KMS-11 (cell line): ENCODE data around the gene KRTAP21-1.

Experiments
- H2AFZ ChIP-seq: fragments of 200-600 bp; sonication (generic); 2 replicates; pipeline ENCODE4 v1.6.1; 2016; ENCODE audit warnings: antibody characterized with exemption, mixed run types, low read depth
- H3K27ac ChIP-seq: fragments of 200-600 bp; sonication (generic); 2 replicates; pipeline ENCODE4 v1.6.1; 2016; ENCODE audit warnings: mild to moderate bottlenecking, mixed run types
- H3K27me3 ChIP-seq: fragments of 200-600 bp; sonication (generic); 2 replicates; pipeline ENCODE4 v1.6.1; 2017; ENCODE audit warnings: mild to moderate bottlenecking, low read depth, mixed run types, moderate library complexity; ENCODE audit not compliant: insufficient read depth
- H3K36me3 ChIP-seq: fragments of 200-600 bp; sonication (generic); 2 replicates; pipeline ENCODE4 v1.6.1; 2017; ENCODE audit warnings: mild to moderate bottlenecking, mixed run types; ENCODE audit not compliant: insufficient read depth
- H3K4me1 ChIP-seq: fragments of 200-600 bp; sonication (generic); 2 replicates; pipeline ENCODE4 v1.6.1; 2016; ENCODE audit warnings: mild to moderate bottlenecking, low read depth, mixed run types; ENCODE audit not compliant: poor library complexity, severe bottlenecking
- H3K4me2 ChIP-seq: fragments of 200-600 bp; sonication (generic); 2 replicates; pipeline ENCODE4 v1.7.0; 2016; ENCODE audit warnings: mild to moderate bottlenecking, mixed run types
- H3K4me3 ChIP-seq: fragments of 200-600 bp; sonication (generic); IDR thresholded peaks from 2 replicates; pipeline ENCODE4 v1.6.1; 2017; ENCODE audit warnings: low read depth, low read length, mixed read lengths; ENCODE audit not compliant: insufficient read depth
- H3K79me2 ChIP-seq: fragments of 200-600 bp; sonication (generic); 2 replicates; pipeline ENCODE4 v1.6.1; 2016; ENCODE audit warnings: low read depth, mixed run types; ENCODE audit not compliant: insufficient read depth
- H3K9ac ChIP-seq: fragments of 200-600 bp; sonication (generic); 2 replicates; pipeline ENCODE4 v1.6.1; 2016; ENCODE audit warnings: mild to moderate bottlenecking, mixed run types
- H4K20me1 ChIP-seq: fragments of 200-600 bp; sonication (generic); 2 replicates; pipeline ENCODE4 v1.6.1; 2016; ENCODE audit warnings: mild to moderate bottlenecking, mixed run types; ENCODE audit not compliant: insufficient read depth
- TF ChIP-seq, protein P1 (sequence below): fragments of 200-600 bp; sonication (generic); conservative IDR thresholded peaks from 2 replicates; pipeline ENCODE4 v1.6.1; 2017; ENCODE audit warnings: low read depth, mild to moderate bottlenecking, antibody characterized with exemption, low read length, moderate library complexity, mixed read lengths

Gene KRTAP21-1

GRCh38 chr21:30760776-30761175 is 5.5 kb upstream of the KRTAP21-1 start:
- H3K4me1 ChIP-seq = no peaks in the 10 kb centered on the region
- H3K4me3 ChIP-seq = no peak overlapping the region
- H3K36me3 ChIP-seq = no peaks in the 10 kb centered on the region
- no peaks in the 10 kb centered on the region for H3K27me3 ChIP-seq
- no peak overlapping the region for H3K9ac ChIP-seq
- H4K20me1 ChIP-seq = no peaks in the 10 kb centered on the region
- TF ChIP-seq, protein P1, sequence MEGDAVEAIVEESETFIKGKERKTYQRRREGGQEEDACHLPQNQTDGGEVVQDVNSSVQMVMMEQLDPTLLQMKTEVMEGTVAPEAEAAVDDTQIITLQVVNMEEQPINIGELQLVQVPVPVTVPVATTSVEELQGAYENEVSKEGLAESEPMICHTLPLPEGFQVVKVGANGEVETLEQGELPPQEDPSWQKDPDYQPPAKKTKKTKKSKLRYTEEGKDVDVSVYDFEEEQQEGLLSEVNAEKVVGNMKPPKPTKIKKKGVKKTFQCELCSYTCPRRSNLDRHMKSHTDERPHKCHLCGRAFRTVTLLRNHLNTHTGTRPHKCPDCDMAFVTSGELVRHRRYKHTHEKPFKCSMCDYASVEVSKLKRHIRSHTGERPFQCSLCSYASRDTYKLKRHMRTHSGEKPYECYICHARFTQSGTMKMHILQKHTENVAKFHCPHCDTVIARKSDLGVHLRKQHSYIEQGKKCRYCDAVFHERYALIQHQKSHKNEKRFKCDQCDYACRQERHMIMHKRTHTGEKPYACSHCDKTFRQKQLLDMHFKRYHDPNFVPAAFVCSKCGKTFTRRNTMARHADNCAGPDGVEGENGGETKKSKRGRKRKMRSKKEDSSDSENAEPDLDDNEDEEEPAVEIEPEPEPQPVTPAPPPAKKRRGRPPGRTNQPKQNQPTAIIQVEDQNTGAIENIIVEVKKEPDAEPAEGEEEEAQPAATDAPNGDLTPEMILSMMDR = no peak
- no peak overlapping the region for H2AFZ ChIP-seq
- no peak overlapping the region for H3K4me2 ChIP-seq
- H3K27ac ChIP-seq = no peak overlapping the region
- no peaks in the 10 kb centered on the region for H3K79me2 ChIP-seq

DNA sequence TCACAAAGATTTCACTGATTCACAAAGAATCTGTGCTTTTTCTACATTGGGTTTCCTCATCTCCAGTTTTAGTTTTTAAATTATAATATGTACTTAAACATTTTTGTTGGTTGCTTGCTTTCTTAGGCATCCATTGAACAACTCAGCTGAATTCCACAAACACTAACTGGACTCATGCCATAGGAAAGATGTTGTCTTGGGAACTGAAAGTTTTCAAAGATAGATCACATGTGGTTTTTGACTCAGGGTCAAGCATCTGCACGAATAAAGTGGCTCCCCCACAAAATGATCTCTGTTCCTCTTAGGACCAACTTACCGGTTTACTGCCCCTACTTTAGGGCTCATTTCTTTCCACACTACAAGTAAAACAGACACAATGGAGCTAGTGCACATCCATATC is 3.1 kb upstream of the KRTAP21-1 start:
- Histone ChIP-seq H3K4me3 (no peak overlapping the region), H3K36me3 (no peaks in the 10 kb centered on the region), H3K9ac (no peak overlapping the region), H3K4me1 (no peaks in the 10 kb centered on the region), H3K27ac (no peak overlapping the region), H4K20me1 (no peaks in the 10 kb centered on the region), H3K27me3 (no peaks in the 10 kb centered on the region), H3K4me2 (no peak overlapping the region), H2AFZ (no peak overlapping the region), H3K79me2 (no peaks in the 10 kb centered on the region)
- TF ChIP-seq, protein P1 = no peak

DNA sequence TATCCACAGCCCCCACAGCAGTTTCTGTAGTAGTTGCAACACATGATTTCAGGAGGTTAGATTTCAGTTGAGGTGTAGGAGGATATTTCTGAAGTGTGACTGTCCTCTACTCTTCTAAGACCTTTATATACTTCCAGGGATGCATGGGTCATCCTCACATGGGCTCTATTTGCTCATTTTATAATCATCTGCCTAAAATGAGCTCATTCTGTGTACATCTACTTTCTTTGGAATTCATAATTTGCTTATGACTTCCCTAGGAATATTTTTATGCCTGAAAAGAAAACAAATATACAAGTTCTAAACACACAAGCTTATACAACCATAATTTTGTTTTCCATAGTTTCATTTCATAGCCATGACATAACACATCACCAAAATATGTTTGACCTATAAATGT is 8.1 kb downstream of the KRTAP21-1 start, which contains the start of gene KRTAP21-2:
Gene KRTAP21-2 (minus strand): TSS at position 101 of the 400 bp plus-strand sequence. CDS start 57 bp downstream, at position 44.
- H3K79me2 ChIP-seq = no peaks in the 10 kb centered on the region
- no peaks in the 10 kb centered on the region for H3K4me1 ChIP-seq
- H3K9ac ChIP-seq = no peak within 1 kb of the TSS
- no peak within 1 kb of the TSS for H3K27ac ChIP-seq
- H3K4me2 ChIP-seq = no peak within 1 kb of the TSS
- H4K20me1 ChIP-seq = no peaks in the 10 kb centered on the region
- TF ChIP-seq, protein P1 = no peak
- no peaks in the 10 kb centered on the region for H3K36me3 ChIP-seq
- no peak within 1 kb of the TSS for H3K4me3 ChIP-seq
- H3K27me3 ChIP-seq = no peaks in the 10 kb centered on the region
- no peak within 1 kb of the TSS for H2AFZ ChIP-seq

DNA sequence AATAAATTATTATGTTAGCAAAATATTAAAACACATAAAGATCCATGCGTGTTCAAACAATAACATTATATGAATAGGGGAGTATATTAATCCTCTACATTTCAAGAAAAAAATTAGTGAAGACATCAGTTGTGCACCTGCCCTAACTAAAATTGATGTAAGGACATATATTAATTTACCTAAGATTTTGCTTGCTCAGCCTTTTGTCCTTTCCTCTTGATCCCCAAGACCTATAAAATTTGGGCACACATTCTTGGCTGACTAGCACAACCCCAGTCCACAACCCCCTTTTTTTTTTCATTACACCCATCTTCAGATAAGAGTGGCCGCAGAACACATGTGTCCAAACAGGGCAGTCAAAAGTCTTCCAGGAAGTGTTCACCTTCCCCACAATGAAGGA is 14.8 kb downstream of the KRTAP21-1 start:
- H3K4me3 ChIP-seq = no peak overlapping the region
- no peak overlapping the region for H3K4me2 ChIP-seq
- no peaks in the 10 kb centered on the region for H3K4me1 ChIP-seq
- H3K27ac ChIP-seq = no peak overlapping the region
- H3K27me3 ChIP-seq = no peaks in the 10 kb centered on the region
- H4K20me1 ChIP-seq = no peaks in the 10 kb centered on the region
- no peaks in the 10 kb centered on the region for H3K36me3 ChIP-seq
- H3K9ac ChIP-seq = no peak overlapping the region
- no peaks in the 10 kb centered on the region for H3K79me2 ChIP-seq
- H2AFZ ChIP-seq = no peak overlapping the region
- TF ChIP-seq, protein P1 = no peak
